GM18861 (cell line): Measurements from ENCODE around the gene CNTN4.

Experiments
- ATAC-seq: cut with Tn5 transposase; IDR thresholded peaks from one replicate; pipeline ENCODE4 v1.9.1; 2021; ENCODE audit not compliant: unreplicated experiment

CNTN4 gene

DNA sequence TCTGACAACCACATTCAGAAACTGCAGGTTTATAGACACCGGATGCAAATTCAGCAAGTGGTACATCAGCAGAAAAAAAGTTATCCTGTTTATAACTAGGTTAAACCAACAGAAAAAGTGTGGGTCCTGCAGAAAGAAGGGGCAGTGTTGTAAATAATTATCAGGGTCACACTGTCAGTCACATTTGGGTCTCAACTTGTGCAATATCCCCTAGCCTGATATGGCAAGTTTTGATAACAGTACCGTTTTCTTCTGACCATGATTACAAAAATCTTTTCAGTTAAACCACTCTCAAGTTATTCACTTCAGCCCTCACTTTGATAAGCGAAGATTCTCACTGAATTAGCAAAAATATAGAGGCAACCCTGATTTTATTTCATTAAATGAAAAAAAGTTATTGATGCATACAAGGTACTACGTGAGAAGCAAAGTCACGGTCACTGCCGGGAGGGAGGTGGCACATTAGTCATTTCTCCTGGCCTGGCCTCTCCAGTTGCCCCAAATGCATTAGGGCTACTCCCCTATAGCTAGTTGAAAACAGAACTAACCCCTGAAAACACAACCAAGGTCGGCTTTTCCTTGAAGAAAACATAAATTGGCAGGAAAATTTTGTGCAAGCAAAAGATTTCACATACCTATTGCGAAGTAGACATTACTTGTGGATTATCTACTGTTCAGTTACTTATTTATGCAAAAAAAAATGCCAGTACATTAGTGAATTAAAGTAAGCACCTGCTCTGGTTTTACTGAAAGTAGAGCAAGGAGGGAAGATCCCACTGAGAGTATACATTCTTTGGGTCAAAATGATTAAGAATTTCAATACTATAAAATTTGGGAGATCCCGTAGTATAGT lies 982.9 kb downstream of the CNTN4 start:
- peak; percentile 53 for ATAC-seq

DNA sequence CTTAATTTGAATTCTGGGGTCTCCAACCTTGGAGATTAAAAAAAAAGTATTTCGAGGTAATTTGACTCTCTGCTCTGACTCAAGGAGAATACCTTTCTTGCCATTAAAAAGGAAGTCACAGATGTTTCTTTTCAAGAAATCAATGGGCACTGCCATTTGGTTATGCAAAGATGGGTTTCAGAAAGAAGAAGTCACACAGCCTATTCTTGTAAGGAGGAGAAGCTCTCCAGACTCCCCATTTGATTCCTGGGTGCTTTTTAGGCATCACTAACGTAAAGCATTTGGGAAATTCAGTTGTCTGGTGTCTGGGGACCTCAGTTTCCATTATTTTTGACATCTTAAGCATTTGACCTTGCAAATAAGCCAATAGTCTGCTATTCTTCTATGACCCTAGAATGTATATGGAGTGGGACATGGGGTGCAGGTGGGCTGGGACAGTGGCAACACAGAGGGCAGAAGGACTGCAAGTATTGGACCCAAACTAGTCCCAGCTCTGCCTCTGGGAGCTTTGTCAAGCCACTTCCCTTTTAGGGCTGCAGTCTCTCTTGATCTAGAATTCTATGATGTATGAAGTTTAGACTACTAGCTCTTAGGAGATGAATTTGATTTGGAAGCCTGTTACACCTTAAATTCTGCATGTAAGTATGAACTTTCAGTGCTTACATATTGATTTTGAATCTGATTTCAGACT lies 983.7 kb downstream of the CNTN4 start:
- peak; percentile 76 for ATAC-seq

DNA sequence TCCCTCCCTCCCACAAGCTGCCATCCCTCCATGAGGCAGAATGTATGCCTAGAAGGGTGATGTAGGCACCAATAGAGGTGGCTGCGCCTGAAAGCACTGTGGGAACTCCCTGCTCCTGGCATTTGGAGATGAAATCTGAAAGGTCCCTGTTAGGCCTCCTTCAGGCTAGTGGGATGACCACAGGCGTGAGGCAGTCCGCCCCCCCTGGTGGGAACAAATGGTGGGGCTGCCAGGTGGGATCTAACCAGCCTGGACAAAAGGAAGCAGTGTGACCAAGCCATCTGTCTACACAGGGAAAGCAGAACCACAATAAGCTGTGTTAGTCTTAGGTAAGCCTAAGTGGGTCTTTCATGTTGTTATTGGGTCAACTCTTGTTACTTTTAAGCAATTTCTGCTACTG lies 986.2 kb downstream of the CNTN4 start:
- no peak for ATAC-seq

- peak; percentile 23 for ATAC-seq
Measured at GRCh38 chr3:3085782-3086181, 987.1 kb downstream of the CNTN4 start.

DNA sequence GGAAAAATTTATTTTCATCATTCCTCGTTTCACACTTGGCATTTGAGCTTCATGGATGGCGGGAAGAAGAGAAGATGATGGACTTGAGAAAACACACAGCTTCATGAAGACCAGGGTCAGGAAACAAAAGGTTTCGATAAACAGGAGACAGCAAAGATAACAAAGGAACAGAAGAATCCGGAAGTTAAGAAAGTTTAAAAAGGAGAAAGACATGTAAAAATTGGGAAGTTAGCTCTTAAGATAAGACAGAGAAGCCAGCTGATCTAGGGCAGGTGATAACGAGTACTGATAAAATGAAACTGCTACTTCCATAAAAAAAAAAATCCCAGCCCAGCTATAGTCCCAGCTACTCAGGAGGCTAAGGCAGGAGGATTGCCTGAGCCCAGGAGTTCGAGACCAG lies 987.6 kb downstream of the CNTN4 start:
- no peak for ATAC-seq

DNA sequence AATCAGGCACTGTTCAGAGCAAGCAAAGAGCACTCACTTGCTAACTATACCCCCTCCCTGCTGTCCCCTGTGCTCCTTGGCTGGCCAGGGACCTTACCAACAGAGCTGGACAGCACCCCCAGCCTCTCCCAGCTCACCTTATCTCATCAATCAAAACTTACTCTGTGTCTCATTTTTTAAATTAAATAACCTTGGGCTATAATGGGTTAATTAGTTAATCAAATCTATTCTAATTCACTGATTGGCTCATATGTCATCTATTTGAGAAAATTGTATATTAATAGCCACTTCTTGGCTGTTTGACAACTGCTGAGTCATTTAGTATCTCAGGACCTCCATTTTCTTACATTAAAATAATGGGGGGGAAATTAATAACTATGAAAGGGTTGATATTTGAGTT lies 988.6 kb downstream of the CNTN4 start:
- no peak for ATAC-seq

DNA sequence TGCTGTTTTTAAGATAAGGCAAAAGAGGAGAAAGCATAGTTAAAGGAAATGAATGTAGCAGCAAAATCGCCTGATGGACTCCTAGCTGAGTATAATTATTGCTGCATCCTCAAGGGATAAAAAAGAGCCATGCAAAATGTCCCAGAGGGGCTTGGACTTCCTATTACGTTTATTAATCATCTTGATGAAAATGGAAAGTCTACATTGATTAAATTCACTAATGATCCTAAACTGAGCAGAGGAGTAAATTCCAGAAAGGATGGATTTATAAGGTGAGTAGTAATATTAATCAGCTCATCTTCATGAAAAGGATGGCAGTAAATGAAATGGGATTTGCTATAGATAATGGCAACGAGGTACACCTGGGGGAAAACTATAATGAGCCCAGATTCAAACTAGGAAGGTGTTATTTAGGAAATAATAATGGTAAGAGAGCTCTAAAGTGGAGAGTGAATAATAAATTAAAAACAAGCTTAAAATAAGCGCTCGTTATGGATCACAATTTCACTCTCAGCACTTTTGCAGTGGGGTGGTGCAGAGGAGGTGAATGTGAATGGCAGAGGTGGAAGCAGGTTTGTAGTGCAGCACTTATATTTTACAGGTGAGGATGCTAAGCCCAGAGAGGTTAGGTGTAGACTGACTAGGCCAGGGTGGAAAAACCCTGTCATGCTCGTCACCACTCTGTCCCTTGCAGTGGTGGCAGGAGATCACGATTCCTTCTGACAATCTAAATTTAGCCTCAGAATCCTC lies 989.2 kb downstream of the CNTN4 start:
- ATAC-seq = no peak

- ATAC-seq = peak; percentile 95
Measured at GRCh38 chr3:3089017-3089416, 990.4 kb downstream of the CNTN4 start.

DNA sequence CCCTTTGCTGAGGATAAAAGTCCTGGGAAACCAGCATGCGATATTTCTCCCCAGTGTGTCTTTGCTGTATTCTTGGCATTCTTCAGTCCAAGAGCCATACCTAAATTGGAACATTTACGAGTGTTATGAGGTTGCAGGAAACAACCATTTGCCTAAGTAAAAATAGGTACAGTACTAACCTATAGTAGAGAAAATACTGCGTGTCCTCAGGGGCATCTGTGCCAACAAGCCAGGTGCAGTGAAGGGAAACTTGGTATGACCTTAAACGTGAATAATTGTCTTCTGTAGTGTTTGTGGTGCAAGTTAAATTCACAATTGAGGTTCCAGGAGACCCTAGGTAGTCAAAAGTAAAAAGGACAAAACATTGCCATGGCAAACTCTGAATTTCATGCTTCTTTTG lies 999.3 kb downstream of the CNTN4 start:
- ATAC-seq = no peak

DNA sequence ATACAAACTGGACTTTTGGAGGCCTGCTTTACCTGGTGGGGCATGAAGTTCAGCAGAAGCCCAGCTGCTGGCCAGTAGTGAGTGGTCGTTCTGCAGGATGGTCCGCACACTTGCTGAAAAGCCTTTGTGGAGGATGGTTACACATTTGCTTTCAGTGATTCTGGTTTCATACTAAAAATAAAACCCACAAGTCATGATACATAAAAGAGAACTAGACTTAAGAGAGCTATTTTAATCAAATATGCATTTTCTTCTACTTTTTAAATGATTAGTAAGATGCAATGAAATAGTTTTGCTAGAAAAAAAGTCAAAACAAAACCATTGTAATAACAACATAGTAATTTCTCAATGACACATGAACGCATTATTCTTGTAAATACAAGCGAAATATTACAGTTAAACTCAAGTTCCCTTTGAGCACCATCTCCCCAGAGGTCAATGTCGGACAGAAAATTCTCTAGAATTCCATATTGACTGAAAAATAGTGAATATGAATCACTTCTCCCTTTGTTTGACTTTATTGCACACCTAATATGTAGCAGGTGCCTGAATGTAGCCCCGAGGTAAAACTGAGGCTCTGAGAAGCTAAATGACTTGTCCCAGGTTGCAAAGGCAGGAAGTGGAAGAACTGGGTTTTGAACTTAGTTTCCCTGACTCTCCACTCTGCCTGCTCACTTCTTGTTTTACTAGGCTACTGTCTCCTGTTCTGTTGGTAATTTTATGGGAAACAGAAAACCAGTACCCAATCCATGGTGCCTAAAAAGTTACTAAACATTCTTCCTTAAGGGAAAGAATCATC lies 1003.2 kb downstream of the CNTN4 start:
- ATAC-seq = peak; percentile 52

- ATAC-seq = no peak
Measured at GRCh38 chr3:3102751-3103150, 1004.1 kb downstream of the CNTN4 start.

DNA sequence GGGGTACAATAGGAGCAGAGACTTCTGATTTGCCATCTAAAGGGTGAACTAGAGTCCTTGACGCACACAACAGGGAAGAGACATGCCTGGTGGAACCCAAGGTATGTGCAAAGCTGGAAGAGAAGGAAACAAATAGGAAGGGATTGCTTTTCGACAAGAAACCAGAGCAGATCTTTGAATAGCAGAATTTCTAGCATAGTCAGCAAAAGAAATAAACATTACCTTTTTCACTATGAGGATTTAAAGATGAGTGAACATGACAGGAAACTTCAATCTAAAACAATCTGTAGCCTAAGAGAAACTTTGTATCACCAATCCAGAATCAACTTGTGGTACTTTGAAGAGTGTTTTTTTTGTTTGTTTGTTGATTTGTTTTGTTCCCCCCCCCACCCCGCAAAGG lies 1006.6 kb downstream of the CNTN4 start:
- ATAC-seq = no peak

DNA sequence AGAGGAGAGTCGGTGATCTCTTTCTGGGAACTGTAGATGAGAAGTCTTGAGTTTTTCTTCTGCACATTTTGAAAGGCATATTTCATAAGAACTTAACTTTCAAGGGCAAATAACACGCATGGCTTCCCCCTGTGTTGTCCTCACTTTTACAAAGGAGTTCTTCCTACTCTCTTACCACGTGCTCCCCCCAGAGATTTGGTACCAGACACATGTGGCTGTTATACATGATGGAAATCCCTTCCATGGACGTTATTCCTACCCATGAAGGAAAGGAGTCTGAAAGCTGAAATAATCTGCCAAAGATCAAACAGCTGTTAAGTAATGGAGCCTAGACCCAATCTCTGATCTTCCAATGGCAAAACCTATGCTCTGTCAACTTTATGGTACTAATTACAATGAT lies 1007.1 kb downstream of the CNTN4 start:
- no peak for ATAC-seq

- no peak for ATAC-seq
Measured at GRCh38 chr3:3107181-3107580, 1008.5 kb downstream of the CNTN4 start.
